H1 (cell line): ENCODE measurements around the gene DHRS12. TPM values are rescaled to one million over a fixed set of nuclear protein-coding genes. Genes with fewer than 3 reads are reported as not detected.

Source experiments
- CTCF ChIA-PET: fragments of 300-600 bp; sonication (Branson Sonifier 250); formaldehyde crosslinking; loops from one replicate; lab custom pipeline; 2021; ENCODE audit not compliant: partially characterized antibody; lab: Charles Lee
- POLR2A ChIA-PET: fragments of 300-600 bp; sonication (Branson Sonifier 250); formaldehyde crosslinking; loops from one replicate; lab custom pipeline; 2021; ENCODE audit warnings: inconsistent platforms; ENCODE audit not compliant: partially characterized antibody; lab: Charles Lee
- DNase-seq, 2 experiments: peaks; one replicate each; pipeline versions ENCODE4 v3.0.0 to v3.0.0-alpha.2; 2010 to 2022; ENCODE audit warnings: low spot score in 2 of 2, low read depth in 1 of 2, mixed read lengths in 1 of 2
- FAIRE-seq: peaks from 2 replicates; lab custom pipeline; 2011; peaks lifted over from hg19 to GRCh38; lab: Jason Lieb, UNC
- H2AFZ ChIP-seq: 2 replicates; pipeline ENCODE4 v1.8.1; 2012; ENCODE audit warnings: low read length, inconsistent platforms
- H2AK5ac ChIP-seq: 2 replicates; pipeline ENCODE4 v1.6.1; 2013; ENCODE audit warnings: low read depth, low read length
- H2BK120ac ChIP-seq: replicated peaks from 2 replicates; pipeline ENCODE3; 2013; ENCODE audit warnings: low read depth, low read length, inconsistent platforms
- H2BK12ac ChIP-seq: 2 replicates; pipeline ENCODE4 v1.6.1; 2013; ENCODE audit warnings: low read depth, low read length
- H2BK15ac ChIP-seq: 2 replicates; pipeline ENCODE4 v1.6.1; 2013; ENCODE audit warnings: low read length
- H2BK20ac ChIP-seq: 2 replicates; pipeline ENCODE4 v1.6.1; 2013; ENCODE audit warnings: low read length
- H2BK5ac ChIP-seq: 2 replicates; pipeline ENCODE4 v1.6.1; 2013; ENCODE audit warnings: low read depth, low read length
- H3K14ac ChIP-seq: 2 replicates; pipeline ENCODE4 v1.6.1; 2013; ENCODE audit warnings: inconsistent platforms; ENCODE audit not compliant: insufficient read length
- H3K18ac ChIP-seq: 2 replicates; pipeline ENCODE4 v1.6.1; 2013; ENCODE audit warnings: low read length; ENCODE audit errors: extremely low read depth
- H3K23ac ChIP-seq: 2 replicates; pipeline ENCODE4 v1.6.1; 2013; ENCODE audit warnings: inconsistent platforms; ENCODE audit not compliant: insufficient read length
- H3K23me2 ChIP-seq: 2 replicates; pipeline ENCODE4 v1.6.1; 2013; ENCODE audit warnings: low read depth, low read length
- H3K27ac ChIP-seq: 2 replicates; pipeline ENCODE4 v1.6.1; 2011; ENCODE audit warnings: low read depth, low read length, inconsistent platforms
- H3K27me3 ChIP-seq, 4 experiments: replicated peaks in 1 of 4; 1 replicate in 1 of 4; 2 replicates in 3 of 4; pipeline versions ENCODE4 v1.6.1 to v1.8.1; 2011 to 2013; ENCODE audit warnings: low read length in 3 of 4, mild to moderate bottlenecking in 3 of 4, inconsistent platforms in 2 of 4, mixed read lengths in 2 of 4, moderate library complexity in 1 of 4; ENCODE audit not compliant: control insufficient read depth in 3 of 4, insufficient read depth in 3 of 4; ENCODE audit errors: extremely low read depth in 1 of 4
- H3K36me3 ChIP-seq, 4 experiments: 2 replicates each; pipeline versions ENCODE4 v1.6.1 to v1.8.1; 2011 to 2013; ENCODE audit warnings: mild to moderate bottlenecking in 4 of 4, low read length in 3 of 4, moderate library complexity in 2 of 4, control low read depth in 1 of 4, inconsistent platforms in 1 of 4; ENCODE audit not compliant: insufficient read depth in 4 of 4, control insufficient read depth in 2 of 4
- H3K4ac ChIP-seq: replicated peaks from 2 replicates; pipeline ENCODE3; 2013; ENCODE audit warnings: low read length, low read depth, mixed read lengths, inconsistent platforms; ENCODE audit not compliant: insufficient read length
- H3K4me1 ChIP-seq, 4 experiments: replicated peaks in 1 of 4; 1 replicate in 1 of 4; 2 replicates in 3 of 4; pipeline versions ENCODE4 v1.6.1 to v1.8.1; 2011 to 2013; ENCODE audit warnings: low read length in 3 of 4, inconsistent platforms in 2 of 4, mixed read lengths in 1 of 4; ENCODE audit not compliant: insufficient read depth in 4 of 4, control insufficient read depth in 3 of 4
- H3K4me2 ChIP-seq, 2 experiments: 2 replicates each; pipeline versions ENCODE4 v1.6.1 to v1.8.1; 2011 to 2013; ENCODE audit warnings: low read depth in 2 of 2, low read length in 2 of 2, control low read depth in 1 of 2, inconsistent platforms in 1 of 2, mild to moderate bottlenecking in 1 of 2; ENCODE audit not compliant: insufficient read depth in 1 of 2
- H3K4me3 ChIP-seq, 4 experiments: fragments of 200-600, 300-600 bp in 1 of 4; sonication (generic), shearing (Covaris generic), sonication (Bioruptor Twin) in 1 of 4; 2 replicates each; pipeline versions ENCODE4 v1.5.1 to v1.8.1; 2011 to 2016; ENCODE audit warnings: low read length in 4 of 4, low read depth in 3 of 4, control low read depth in 2 of 4, inconsistent platforms in 2 of 4, mild to moderate bottlenecking in 2 of 4, mixed read lengths in 1 of 4, moderate library complexity in 1 of 4; ENCODE audit not compliant: insufficient read depth in 2 of 4; ENCODE audit errors: extremely low read depth in 1 of 4
- H3K56ac ChIP-seq: replicated peaks from 2 replicates; pipeline ENCODE3; 2013; ENCODE audit warnings: low read depth, mild to moderate bottlenecking, mixed read lengths, low read length, inconsistent platforms; ENCODE audit not compliant: insufficient read length
- H3K79me1 ChIP-seq: 2 replicates; pipeline ENCODE4 v1.6.1; 2013; ENCODE audit warnings: low read depth, low read length, control low read depth
- H3K79me2 ChIP-seq, 2 experiments: 2 replicates each; pipeline versions ENCODE4 v1.6.1 to v1.8.1; 2012 to 2013; ENCODE audit warnings: low read length in 2 of 2, mild to moderate bottlenecking in 2 of 2, inconsistent platforms in 1 of 2; ENCODE audit not compliant: insufficient read depth in 2 of 2, control insufficient read depth in 1 of 2
- H3K9ac ChIP-seq, 4 experiments: replicated peaks in 1 of 4; 1 replicate in 1 of 4; 2 replicates in 3 of 4; pipeline versions ENCODE4 v1.6.1 to v1.8.1; 2011 to 2013; ENCODE audit warnings: low read depth in 3 of 4, low read length in 3 of 4, control low read depth in 2 of 4, mild to moderate bottlenecking in 2 of 4, moderate library complexity in 2 of 4, inconsistent platforms in 1 of 4; ENCODE audit errors: extremely low read depth in 1 of 4
- H3K9me3 ChIP-seq, 2 experiments: 2 replicates each; pipeline versions ENCODE4 v1.6.1 to v1.8.1; 2012 to 2013; ENCODE audit warnings: mild to moderate bottlenecking in 2 of 2, moderate library complexity in 2 of 2, control low read depth in 1 of 2, inconsistent platforms in 1 of 2, low read depth in 1 of 2, low read length in 1 of 2, mixed read lengths in 1 of 2; ENCODE audit not compliant: insufficient read depth in 2 of 2
- H4K20me1 ChIP-seq, 2 experiments: replicated peaks in 1 of 2; 2 replicates each; pipeline versions ENCODE3 to v1.8.1; 2011 to 2013; ENCODE audit warnings: inconsistent platforms in 2 of 2, low read length in 2 of 2, mild to moderate bottlenecking in 1 of 2; ENCODE audit not compliant: insufficient read depth in 2 of 2, control insufficient read depth in 1 of 2
- H4K5ac ChIP-seq: 2 replicates; pipeline ENCODE4 v1.6.1; 2013; ENCODE audit warnings: low read length, low read depth, mixed read lengths, inconsistent platforms; ENCODE audit not compliant: insufficient read length
- H4K8ac ChIP-seq: 2 replicates; pipeline ENCODE4 v1.8.0; 2013; ENCODE audit warnings: mild to moderate bottlenecking, moderate library complexity, low read length, inconsistent platforms; ENCODE audit not compliant: insufficient read depth; ENCODE audit errors: extremely low read depth
- H4K91ac ChIP-seq: replicated peaks from 2 replicates; pipeline ENCODE3; 2013; ENCODE audit warnings: low read length, mixed read lengths, inconsistent platforms; ENCODE audit not compliant: insufficient read length
- ATF3 ChIP-seq: IDR thresholded peaks from 2 replicates; pipeline ENCODE4 v1.6.1; 2011; ENCODE audit warnings: low read depth, mild to moderate bottlenecking, low read length; ENCODE audit not compliant: insufficient read depth
- CEBPB ChIP-seq: IDR thresholded peaks from 2 replicates; pipeline ENCODE4 v1.6.1; 2012; ENCODE audit warnings: low read depth, low read length
- HDAC6 ChIP-seq: IDR thresholded peaks from one replicate; pipeline ENCODE4 v1.7.1; 2012; ENCODE audit warnings: low read depth, mild to moderate bottlenecking, inconsistent platforms, low read length, moderate library complexity
- MAFK ChIP-seq: IDR thresholded peaks from 2 replicates; pipeline ENCODE4 v1.6.1; 2012; ENCODE audit warnings: low read depth, mild to moderate bottlenecking, improper control_type of control experiment, low read length
- POLR2AphosphoS5 ChIP-seq: IDR thresholded peaks from 2 replicates; pipeline ENCODE4 v1.6.1; 2011; ENCODE audit warnings: low read depth, low read length
- RBBP5 ChIP-seq: IDR thresholded peaks from 2 replicates; pipeline ENCODE4 v1.7.1; 2012; ENCODE audit warnings: low read depth, mild to moderate bottlenecking, inconsistent platforms, low read length, moderate library complexity, borderline replicate concordance
- RXRA ChIP-seq: IDR thresholded peaks from 2 replicates; pipeline ENCODE4 v1.6.1; 2011; ENCODE audit warnings: low read depth, mild to moderate bottlenecking, low read length, moderate library complexity; ENCODE audit not compliant: insufficient read depth
- SIN3A ChIP-seq, 2 experiments: IDR thresholded peaks in 1 of 2; conservative IDR thresholded peaks in 1 of 2; 2 replicates each; pipeline ENCODE4 v1.6.1; 2011 to 2012; ENCODE audit warnings: low read length in 2 of 2, improper control_type of control experiment in 1 of 2, low read depth in 1 of 2, mild to moderate bottlenecking in 1 of 2
- SIX5 ChIP-seq: IDR thresholded peaks from 2 replicates; pipeline ENCODE4 v1.6.1; 2011; ENCODE audit warnings: mild to moderate bottlenecking, low read depth, low read length
- SP4 ChIP-seq: IDR thresholded peaks from 2 replicates; pipeline ENCODE4 v1.6.1; 2012; ENCODE audit warnings: low read length, inconsistent platforms
- TAF7 ChIP-seq: optimal IDR thresholded peaks from 2 replicates; pipeline ENCODE3; 2011; ENCODE audit warnings: low read depth, mild to moderate bottlenecking, inconsistent platforms, low read length, moderate library complexity, borderline replicate concordance
- USF2 ChIP-seq: IDR thresholded peaks from 2 replicates; pipeline ENCODE4 v1.6.1; 2011; ENCODE audit warnings: low read length, improper control_type of control experiment
- WGBS, 2 experiments: shearing (Covaris generic) in 1 of 2; methylation state at CpG; one replicate each; pipeline versions ENCODE4 v1.1.6 to v1.1.7; 2013 to 2015; ENCODE audit warnings: low lambda C conversion rate in 2 of 2, mixed read lengths in 2 of 2, inconsistent platforms in 1 of 2, low coverage in 1 of 2, missing lambda C conversion rate in 1 of 2; ENCODE audit not compliant: insufficient replicate concordance in 2 of 2, insufficient coverage in 1 of 2, insufficient read length in 1 of 2; ENCODE audit errors: extremely low coverage in 1 of 2, missing lambda C conversion rate in 1 of 2; 5-methylcytosine and 5-hydroxymethylcytosine counted together
- polyA plus RNA-seq, 7 experiments: library from polyadenylated mRNA; depleted of rRNA in 3 of 7; stranded (reverse) in 5 of 7; unstranded in 2 of 7; fragments of >200 nt in 5 of 7; fragments of 200-250 nt in 2 of 7; gene quantifications; 1 replicate in 5 of 7; 2 replicates in 1 of 7; 4 replicates in 1 of 7; pipeline versions ENCODE4 v1.2.1 to v1.2.3, GENCODE V29; 2011 to 2013; ENCODE audit warnings: missing spikeins in 2 of 7, mixed read lengths in 2 of 7
- total RNA-seq: library from RNA; stranded (reverse); fragmentation: NEBNext Ultra II Directional; extraction: Animal tissue kit (Norgen Biotek cat#: 25700); gene quantifications from 2 replicates; pipeline ENCODE4 v1.2.1, GENCODE V29; 2021

DHRS12 gene
- total and polyA plus RNA-seq, 2 of the 8 experiments (the other 6 are each of a cell fraction or from before 2014, with no cell fraction given) = 8.7 TPM

- no peak overlapping the region for H2AK5ac ChIP-seq
- H3K9ac ChIP-seq = no peak overlapping the region
- H3K79me2 ChIP-seq = no peaks in the 10 kb centered on the region
- no peak overlapping the region for H4K5ac ChIP-seq
- H3K79me1 ChIP-seq = no peaks in the 10 kb centered on the region
- H3K27ac ChIP-seq = no peak overlapping the region
- no peaks in the 10 kb centered on the region for H4K20me1 ChIP-seq
- no peak overlapping the region for H3K4me3 ChIP-seq
- H3K14ac ChIP-seq = no peak overlapping the region
- no peaks in the 10 kb centered on the region for H3K23me2 ChIP-seq
- H3K36me3 ChIP-seq = no peaks in the 10 kb centered on the region
- no peak overlapping the region for H2BK5ac ChIP-seq
- DNase-seq (no peak), FAIRE-seq (no peak)
- ChIA-PET CTCF (interaction anchor here (0.7 to 7.5 kb wide), 5 partner anchors 13 to 316 kb away, joined by 3 to 105 read pairs (median 6); partner anchors contain the start of gene TMEM272), POLR2A (interaction anchor here (1.6 kb wide), 1 partner anchor 359 kb away, joined by 5 read pairs; the partner anchor contains the start of gene INTS6)
- H3K18ac ChIP-seq = no peak overlapping the region
- no peak overlapping the region for H3K4me2 ChIP-seq
- no peak overlapping the region for H3K23ac ChIP-seq
- H3K56ac ChIP-seq = no peak overlapping the region
- H3K27me3 ChIP-seq = no peaks in the 10 kb centered on the region
- H2BK120ac ChIP-seq = no peak overlapping the region
- no peak overlapping the region for H2BK20ac ChIP-seq
- WGBS, 2 experiments = 80% methylated on average over 4 of the region's 4 CpGs; no CpG with 5 or more reads in 1 of the 2 experiments
- no peak overlapping the region for H2BK12ac ChIP-seq
- H3K4ac ChIP-seq = no peak overlapping the region
- no peak overlapping the region; the same call in 1 of the 2 replicates for H2BK15ac ChIP-seq
- H4K8ac ChIP-seq = no peak overlapping the region
- no peak overlapping the region for H2AFZ ChIP-seq
- TF ChIP-seq SIN3A (conservative IDR thresholded peaks at IDR 0.05 in 1 of 2, IDR thresholded peaks at IDR 0.05 in 1 of 2; ENCODE audit: low read depth in 1 of 2, low read length in 2 of 2) = no peak
- no peak for TF ChIP-seq USF2
- TF ChIP-seq MAFK = no peak
- no peak for TF ChIP-seq SP4
- no peak for TF ChIP-seq RBBP5
- TF ChIP-seq HDAC6 = no peak
- TF ChIP-seq RXRA = no peak
- TF ChIP-seq SIX5 = no peak
- TF ChIP-seq ATF3 = no peak
- no peak for TF ChIP-seq CEBPB
- no peak for TF ChIP-seq TAF7
- no peak for TF ChIP-seq POLR2AphosphoS5
- H3K4me1 ChIP-seq = peaks cover 0 to 6% (median 1%) of the 10 kb centered on the region in 4 experiments; a peak in 3 of 7 replicates
- H4K91ac ChIP-seq = no peak overlapping the region
- no peaks in the 10 kb centered on the region for H3K9me3 ChIP-seq
These were observed 8.0 kb upstream of the DHRS12 start for GRCh38 chr13:51811920-51812451.
